ENCODE data around the gene TBC1D19.

DNA sequence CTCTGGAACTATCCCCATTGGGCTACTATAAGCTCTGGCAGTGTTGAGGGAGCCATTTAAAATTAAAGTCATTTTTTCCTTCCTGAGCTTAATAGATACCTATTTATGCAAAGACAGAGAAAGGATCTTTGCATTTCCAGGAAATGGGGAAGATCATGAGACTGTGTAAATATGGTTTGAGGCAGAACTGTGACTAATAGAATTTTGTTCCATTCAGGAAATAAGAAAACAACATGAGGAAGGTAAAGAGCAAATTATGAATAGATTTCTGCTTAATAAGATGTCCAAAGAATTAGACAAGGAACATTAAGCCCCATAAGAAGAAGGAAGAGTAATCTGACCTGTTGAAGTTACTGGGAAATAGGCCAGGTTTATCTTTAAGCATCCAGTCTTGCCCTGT is 17.8 kb upstream of the TBC1D19 start:
- TF ChIP-seq, protein P1, sequence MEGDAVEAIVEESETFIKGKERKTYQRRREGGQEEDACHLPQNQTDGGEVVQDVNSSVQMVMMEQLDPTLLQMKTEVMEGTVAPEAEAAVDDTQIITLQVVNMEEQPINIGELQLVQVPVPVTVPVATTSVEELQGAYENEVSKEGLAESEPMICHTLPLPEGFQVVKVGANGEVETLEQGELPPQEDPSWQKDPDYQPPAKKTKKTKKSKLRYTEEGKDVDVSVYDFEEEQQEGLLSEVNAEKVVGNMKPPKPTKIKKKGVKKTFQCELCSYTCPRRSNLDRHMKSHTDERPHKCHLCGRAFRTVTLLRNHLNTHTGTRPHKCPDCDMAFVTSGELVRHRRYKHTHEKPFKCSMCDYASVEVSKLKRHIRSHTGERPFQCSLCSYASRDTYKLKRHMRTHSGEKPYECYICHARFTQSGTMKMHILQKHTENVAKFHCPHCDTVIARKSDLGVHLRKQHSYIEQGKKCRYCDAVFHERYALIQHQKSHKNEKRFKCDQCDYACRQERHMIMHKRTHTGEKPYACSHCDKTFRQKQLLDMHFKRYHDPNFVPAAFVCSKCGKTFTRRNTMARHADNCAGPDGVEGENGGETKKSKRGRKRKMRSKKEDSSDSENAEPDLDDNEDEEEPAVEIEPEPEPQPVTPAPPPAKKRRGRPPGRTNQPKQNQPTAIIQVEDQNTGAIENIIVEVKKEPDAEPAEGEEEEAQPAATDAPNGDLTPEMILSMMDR (IDR thresholded peaks at IDR 0.05; ENCODE audit: low read depth, low read length, poor library complexity, severe bottlenecking), result no peak
- no peak for TF ChIP-seq EZH2phosphoT487 (IDR thresholded peaks at IDR 0.05; ENCODE audit: borderline replicate concordance, low read length)

Measured in DOHH2 (cell line).